Heart right ventricle (tissue), 16 donors: ENCODE results near the gene GSS. TPM values are rescaled to one million over a fixed set of nuclear protein-coding genes. Genes with fewer than 3 reads are reported as not detected.

Source experiments
- ATAC-seq, 8 donors: fragments of 200-7000 bp; cut with Tn5 transposase; one replicate each; pipeline ENCODE4 v1.9.1; 2020; ENCODE audit warnings: mild to moderate bottlenecking in 8 of 8, moderate library complexity in 8 of 8, moderate number of reproducible peaks in 1 of 8
- DNase-seq, 2 donors: peaks; one replicate each; pipeline ENCODE4 v3.0.0-alpha.2; 2020
- H3K27ac ChIP-seq, 10 donors: fragments of 200-600 bp; sonication (generic) in 2 of 10; one replicate each; pipeline versions ENCODE4 v1.5.0 to v1.8.0; 2020 to 2022; ENCODE audit warnings: mild to moderate bottlenecking in 3 of 10
- H3K27me3 ChIP-seq, 7 donors: fragments of 200-600 bp; one replicate each; pipeline ENCODE4 v1.8.0; 2021 to 2022; ENCODE audit warnings: mild to moderate bottlenecking in 2 of 7
- H3K36me3 ChIP-seq, 9 donors: fragments of 200-600 bp; sonication (generic) in 1 of 9; one replicate each; pipeline versions ENCODE4 v1.5.0 to v1.8.0; 2020 to 2022; ENCODE audit warnings: mild to moderate bottlenecking in 2 of 9
- H3K4me1 ChIP-seq, 9 donors: fragments of 200-600 bp; sonication (generic) in 1 of 9; one replicate each; pipeline versions ENCODE4 v1.5.0 to v1.8.0; 2020 to 2022; ENCODE audit warnings: mild to moderate bottlenecking in 4 of 9
- H3K4me3 ChIP-seq, 10 donors: fragments of 200-600 bp; sonication (generic) in 2 of 10; one replicate each; pipeline versions ENCODE4 v1.5.0 to v1.8.0; 2020 to 2022; ENCODE audit warnings: mild to moderate bottlenecking in 7 of 10, moderate library complexity in 2 of 10
- H3K9me3 ChIP-seq, 11 donors: fragments of 200-600 bp in 10 of 11; sonication (generic) in 2 of 11; one replicate each; pipeline versions ENCODE4 v1.5.0 to v1.8.0; 2013 to 2022; ENCODE audit warnings: mild to moderate bottlenecking in 2 of 11, control low read depth in 1 of 11, moderate library complexity in 1 of 11
- WGBS, 2 donors: extraction: QIAGEN DNeasy Blood & Tissue Kit; methylation state at CpG; one replicate each; pipeline ENCODE4 v1.1.7; 2013; ENCODE audit warnings: inconsistent platforms in 1 of 2; 5-methylcytosine and 5-hydroxymethylcytosine counted together
- intact Hi-C, 10 donors: fragments of 100-400 bp; cut with DNase I; formaldehyde crosslinking; loops; one replicate each; pipeline versions ENCODE4 v1.11.1 to v1.14.2; 2022
- polyA plus RNA-seq, 2 donors: library from polyadenylated mRNA; stranded (reverse); fragments of 200-250 nt; gene quantifications; one replicate each; pipeline ENCODE4 v1.2.3, GENCODE V29; 2013
- total RNA-seq, 10 donors: library from RNA; stranded (reverse); fragmentation: NEBNext Ultra II Directional in 3 of 10; extraction: Animal tissue kit (Norgen Biotek cat#: 25700) in 3 of 10; gene quantifications; one replicate each; pipeline versions ENCODE4 v1.2.1 to v1.2.4, GENCODE V29; 2021 to 2023
- TF ChIP-seq, protein P1 (sequence below), 9 donors: fragments of 200-600 bp; sonication (generic) in 2 of 9; IDR thresholded peaks; one replicate each; pipeline versions ENCODE4 v1.5.0 to v1.8.0; 2021 to 2022; ENCODE audit warnings: antibody characterized with exemption in 9 of 9, mild to moderate bottlenecking in 5 of 9, moderate library complexity in 1 of 9
- donor health status: Arrhythmogenic right ventricular cardiomyopathy.
- donor health status: ischemic (EF 13 %, LVEDD 7.1; RV severe dilation, severe dysfunction).
- donor health status: healthy with polysubstance abuse.
- donor health status: DM: no; HTN: yes; CAD: no.
- donor health status: DM: no; HTN: no; CAD: no.
- donor health status: ischemic (EF 25% LVEDD 6.9; RV normal size, moderate dysfunction).
- donor health status: ischemic (EF 25% LVEDD 5.7; RV mildly dilated, moderate dysfunction).
- donor health status: healthy.
- donor health status: DM: yes; HTN: yes; CAD: no.
- donor health status: Ischemic cardiomyopathy.
- donor health status: ischemic (EF 35%, LVEDD 5.7; RV mildly dilated, moderate dysfunction).
- donor health status: nonischemic (EF 11% LVEDD 7.7; RV severe dilation, severe dysfunction).
- donor health status: DM: yes; HTN: yes; CAD: no.
- donor health status: PGD.
- donor health status: ischemic (EF 29% LVEDD 5.4; RV normal size, mild dysfunction).
- donor health status: nonischemic (EF 23%, LVEDD 6.1; RV moderate dilation, normal function).

Gene GSS
- total and polyA plus RNA-seq, 12 donors: 20.0 to 60.4 (median 25.9) TPM

DNA sequence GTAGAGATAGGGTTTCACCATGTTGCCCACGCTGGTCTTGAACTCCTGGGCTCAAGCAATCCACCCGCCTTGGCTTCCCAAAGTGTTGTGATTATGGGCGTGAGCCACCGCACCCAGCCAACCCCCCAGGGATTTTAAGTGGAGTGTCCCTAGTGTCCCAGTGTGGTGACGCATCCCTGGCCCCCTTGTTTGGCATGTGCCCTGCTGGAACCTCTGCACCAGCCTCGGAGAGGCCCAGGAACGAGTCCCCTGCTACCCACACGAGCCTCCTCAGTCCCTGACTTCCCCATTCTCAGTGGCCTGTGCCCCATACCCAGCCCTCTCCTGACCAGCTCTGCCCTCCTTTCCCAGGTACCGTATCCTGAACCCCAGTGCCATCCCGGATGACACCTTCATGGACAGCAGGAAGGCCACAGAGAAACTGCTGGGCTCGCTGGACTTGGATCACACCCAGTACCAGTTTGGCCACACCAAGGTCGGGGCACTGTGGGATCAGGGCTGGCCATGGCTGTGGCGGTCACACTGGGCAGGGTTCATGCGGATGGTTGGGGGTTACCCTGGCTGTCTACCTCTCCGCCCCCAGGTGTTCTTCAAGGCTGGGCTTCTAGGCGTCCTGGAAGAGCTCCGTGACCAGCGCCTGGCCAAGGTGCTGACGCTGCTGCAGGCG is 37.3 kb upstream of the GSS start:
- no peaks in the 10 kb centered on the region for H3K27me3 ChIP-seq
- peaks cover 0 to 73% (median 8%) of the 10 kb centered on the region in 9 donors for H3K4me1 ChIP-seq
- peak overlapping the region in 6 of 10 donors; percentile 10 to 65 (median 42) for H3K27ac ChIP-seq
- ATAC-seq (peak in 4 of 8 donors; percentile 3 to 15 (median 8)), DNase-seq (no peak)
- H3K9me3 ChIP-seq: no peaks in the 10 kb centered on the region
- TF ChIP-seq, protein P1, sequence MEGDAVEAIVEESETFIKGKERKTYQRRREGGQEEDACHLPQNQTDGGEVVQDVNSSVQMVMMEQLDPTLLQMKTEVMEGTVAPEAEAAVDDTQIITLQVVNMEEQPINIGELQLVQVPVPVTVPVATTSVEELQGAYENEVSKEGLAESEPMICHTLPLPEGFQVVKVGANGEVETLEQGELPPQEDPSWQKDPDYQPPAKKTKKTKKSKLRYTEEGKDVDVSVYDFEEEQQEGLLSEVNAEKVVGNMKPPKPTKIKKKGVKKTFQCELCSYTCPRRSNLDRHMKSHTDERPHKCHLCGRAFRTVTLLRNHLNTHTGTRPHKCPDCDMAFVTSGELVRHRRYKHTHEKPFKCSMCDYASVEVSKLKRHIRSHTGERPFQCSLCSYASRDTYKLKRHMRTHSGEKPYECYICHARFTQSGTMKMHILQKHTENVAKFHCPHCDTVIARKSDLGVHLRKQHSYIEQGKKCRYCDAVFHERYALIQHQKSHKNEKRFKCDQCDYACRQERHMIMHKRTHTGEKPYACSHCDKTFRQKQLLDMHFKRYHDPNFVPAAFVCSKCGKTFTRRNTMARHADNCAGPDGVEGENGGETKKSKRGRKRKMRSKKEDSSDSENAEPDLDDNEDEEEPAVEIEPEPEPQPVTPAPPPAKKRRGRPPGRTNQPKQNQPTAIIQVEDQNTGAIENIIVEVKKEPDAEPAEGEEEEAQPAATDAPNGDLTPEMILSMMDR (IDR thresholded peaks at IDR 0.05): no peak
- no peak overlapping the region for H3K4me3 ChIP-seq
- intact Hi-C loops: no loop called here
- H3K36me3 ChIP-seq: peaks cover 0 to 95% (median 59%) of the 10 kb centered on the region in 9 donors
- 72 to 76% methylated on average over 20 of the region's 20 CpGs for WGBS, 2 donors

DNA sequence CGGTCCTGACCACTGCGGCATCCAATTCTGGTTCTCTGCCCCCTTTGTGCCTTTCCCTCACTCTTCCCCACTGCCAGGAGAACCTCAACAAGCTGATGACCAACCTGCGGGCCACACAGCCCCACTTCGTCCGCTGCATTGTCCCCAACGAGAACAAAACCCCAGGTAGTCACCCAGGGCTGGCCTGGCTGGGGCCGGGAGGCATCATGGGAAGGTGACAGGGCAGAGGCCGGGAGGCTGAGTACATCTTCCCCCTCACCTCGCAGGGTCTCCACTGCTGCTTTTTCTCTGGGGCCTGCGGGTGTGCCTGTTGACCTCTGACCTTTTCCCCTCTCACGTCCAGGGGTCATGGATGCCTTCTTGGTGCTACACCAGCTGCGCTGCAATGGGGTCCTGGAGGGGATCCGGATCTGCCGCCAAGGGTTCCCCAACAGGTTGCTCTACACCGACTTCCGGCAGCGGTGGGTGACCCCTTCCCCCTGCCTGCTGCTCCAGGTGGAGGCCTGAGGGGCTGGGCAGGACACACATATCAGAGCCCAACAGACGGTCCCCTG is 35.1 kb upstream of the GSS start:
- H3K4me1 ChIP-seq: peaks cover 0 to 78% (median 25%) of the 10 kb centered on the region in 9 donors
- no peaks in the 10 kb centered on the region for H3K27me3 ChIP-seq
- H3K4me3 ChIP-seq: no peak overlapping the region
- no peak for ATAC-seq
- 72 to 78% methylated on average over 18 of the region's 18 CpGs for WGBS, 2 donors
- H3K36me3 ChIP-seq: peaks cover 0 to 85% (median 40%) of the 10 kb centered on the region in 9 donors
- DNase-seq: no peak
- H3K27ac ChIP-seq: peak overlapping the region in 3 of 10 donors; percentile 6 to 44 (median 34)
- no peaks in the 10 kb centered on the region for H3K9me3 ChIP-seq
- TF ChIP-seq, protein P1 (IDR thresholded peaks at IDR 0.05): no peak
- intact Hi-C loops: no loop called here

GRCh38 chr20:34990231-34990630 is 34.6 kb upstream of the GSS start:
- intact Hi-C loops: no loop called here
- ATAC-seq: no peak
- H3K4me3 ChIP-seq: no peak overlapping the region
- peak overlapping the region in 1 of 10 donors; percentile 44 for H3K27ac ChIP-seq
- H3K27me3 ChIP-seq: no peaks in the 10 kb centered on the region
- DNase-seq: no peak
- no peaks in the 10 kb centered on the region for H3K9me3 ChIP-seq
- H3K4me1 ChIP-seq: peaks cover 0 to 83% (median 27%) of the 10 kb centered on the region in 9 donors
- WGBS, 2 donors: 63 to 75% methylated on average over 11 of the region's 11 CpGs
- peaks cover 0 to 82% (median 35%) of the 10 kb centered on the region in 9 donors for H3K36me3 ChIP-seq
- TF ChIP-seq, protein P1 (IDR thresholded peaks at IDR 0.05): no peak

DNA sequence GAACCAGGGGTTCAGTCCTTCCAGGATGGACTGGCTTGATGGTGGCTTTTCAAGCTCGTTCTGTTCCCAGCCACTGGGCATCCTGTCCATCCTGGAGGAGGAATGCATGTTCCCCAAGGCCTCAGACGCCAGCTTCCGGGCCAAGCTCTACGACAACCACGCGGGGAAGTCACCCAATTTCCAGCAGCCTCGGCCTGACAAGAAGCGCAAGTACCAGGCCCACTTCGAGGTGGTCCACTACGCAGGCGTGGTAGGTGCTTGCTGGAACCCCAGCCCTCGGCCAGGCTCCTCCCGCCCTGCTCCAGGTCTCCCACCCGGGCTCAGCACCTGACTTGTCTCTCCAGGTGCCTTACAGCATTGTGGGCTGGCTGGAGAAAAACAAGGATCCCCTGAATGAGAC is 34.1 kb upstream of the GSS start:
- DNase-seq: no peak
- Histone ChIP-seq H3K27ac (peak overlapping the region in 1 of 10 donors; percentile 44), H3K27me3 (peaks cover 0 to 4% (median 0%) of the 10 kb centered on the region in 7 donors), H3K36me3 (peaks cover 0 to 76% (median 29%) of the 10 kb centered on the region in 9 donors), H3K4me3 (no peak overlapping the region), H3K4me1 (peaks cover 0 to 88% (median 32%) of the 10 kb centered on the region in 9 donors), H3K9me3 (no peaks in the 10 kb centered on the region)
- WGBS, 2 donors: 78 to 82% methylated on average over 14 of the region's 14 CpGs
- intact Hi-C loops: no loop called here
- no peak for ATAC-seq
- TF ChIP-seq, protein P1 (IDR thresholded peaks at IDR 0.05): no peak
